Uterus (tissue), 4 donors: ENCODE measurements around the gene PRKCE. TPM values are rescaled to one million over a fixed set of nuclear protein-coding genes. Genes with fewer than 3 reads are reported as not detected.

ENCODE experiments used
- DNase-seq, 2 donors: peaks; one replicate each; pipeline ENCODE4 v3.0.0-alpha.2; 2019 to 2020
- H3K27ac ChIP-seq, 2 donors: fragments of 200-600 bp; sonication (generic); 1 replicate in 1 of 2; 2 replicates in 1 of 2; pipeline ENCODE4 v1.5.1; 2016 to 2018
- H3K27me3 ChIP-seq, 2 donors: fragments of 200-600 bp; sonication (generic); one replicate each; pipeline ENCODE4 v1.5.1; 2018 to 2019; ENCODE audit warnings: control low read depth in 1 of 2
- H3K36me3 ChIP-seq, 2 donors: fragments of 200-600 bp; sonication (generic); one replicate each; pipeline ENCODE4 v1.5.1; 2019; ENCODE audit warnings: control low read depth in 1 of 2
- H3K4me1 ChIP-seq, 2 donors: fragments of 200-600 bp; sonication (generic); one replicate each; pipeline ENCODE4 v1.5.1; 2018 to 2019; ENCODE audit warnings: control low read depth in 1 of 2
- H3K4me3 ChIP-seq, 2 donors: fragments of 200-600 bp; sonication (generic); 1 replicate in 1 of 2; 2 replicates in 1 of 2; pipeline ENCODE4 v1.5.1; 2018 to 2019; ENCODE audit warnings: mild to moderate bottlenecking in 1 of 2
- H3K9me3 ChIP-seq, 2 donors: fragments of 200-600 bp; sonication (generic); one replicate each; pipeline ENCODE4 v1.5.1; 2019; ENCODE audit warnings: control low read depth in 1 of 2
- POLR2A ChIP-seq, 2 donors: fragments of 450-650 bp; IDR thresholded peaks; one replicate each; pipeline ENCODE4 v1.6.1; 2016; ENCODE audit warnings: antibody characterized with exemption in 2 of 2, mild to moderate bottlenecking in 1 of 2, moderate library complexity in 1 of 2
- intact Hi-C: fragments of 100-400 bp; cut with DNase I; formaldehyde crosslinking; loops from one replicate; pipeline ENCODE4 v1.15.1; 2023; ENCODE audit warnings: low total_unique reads
- total RNA-seq, 4 donors: library from RNA; depleted of rRNA in 3 of 4; stranded (reverse); fragments of >200 nt in 3 of 4; gene quantifications; one replicate each; pipeline versions ENCODE4 v1.1.0 to v1.2.4, GENCODE V29; 2014 to 2023
- TF ChIP-seq, protein P1 (sequence below), 4 experiments: fragments of 200-600 bp in 2 of 4; fragments of 450-650 bp in 2 of 4; sonication (generic) in 2 of 4; IDR thresholded peaks; one replicate each; pipeline ENCODE4 v1.5.1; 2016 to 2019; ENCODE audit warnings: antibody characterized with exemption in 4 of 4, mild to moderate bottlenecking in 2 of 4, moderate library complexity in 1 of 4
- donor health status: DM: yes; HTN: yes; CAD: no.

PRKCE gene
- total RNA-seq, 4 donors from 2014 or later: 3.8 to 47.6 (median 14.2) TPM

DNA sequence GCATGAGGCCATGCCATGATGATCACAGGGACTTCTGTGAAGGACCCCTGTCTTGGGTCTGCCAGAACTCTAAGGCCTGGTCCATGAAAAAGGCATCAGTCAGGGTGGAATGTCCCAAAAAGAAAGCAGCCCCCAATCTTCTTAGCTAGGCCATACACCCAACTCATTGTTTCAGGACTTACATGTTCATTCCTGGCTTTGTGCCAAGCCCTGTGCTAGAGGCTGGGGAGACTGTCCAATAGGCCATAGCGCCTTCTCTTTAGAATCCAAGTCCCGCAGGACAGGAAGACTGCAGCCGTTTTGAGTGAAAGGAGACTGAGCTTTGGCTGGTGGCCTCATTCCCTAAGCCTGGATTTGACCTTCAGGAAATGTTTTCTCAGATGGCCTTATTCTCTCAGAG lies 247.3 kb downstream of the PRKCE start:
- no peak overlapping the region for H3K27ac ChIP-seq
- H3K4me1 ChIP-seq: no peaks in the 10 kb centered on the region
- H3K9me3 ChIP-seq: no peaks in the 10 kb centered on the region
- no peaks in the 10 kb centered on the region for H3K36me3 ChIP-seq
- no peak for TF ChIP-seq POLR2A (IDR thresholded peaks at IDR 0.05)
- TF ChIP-seq, protein P1, sequence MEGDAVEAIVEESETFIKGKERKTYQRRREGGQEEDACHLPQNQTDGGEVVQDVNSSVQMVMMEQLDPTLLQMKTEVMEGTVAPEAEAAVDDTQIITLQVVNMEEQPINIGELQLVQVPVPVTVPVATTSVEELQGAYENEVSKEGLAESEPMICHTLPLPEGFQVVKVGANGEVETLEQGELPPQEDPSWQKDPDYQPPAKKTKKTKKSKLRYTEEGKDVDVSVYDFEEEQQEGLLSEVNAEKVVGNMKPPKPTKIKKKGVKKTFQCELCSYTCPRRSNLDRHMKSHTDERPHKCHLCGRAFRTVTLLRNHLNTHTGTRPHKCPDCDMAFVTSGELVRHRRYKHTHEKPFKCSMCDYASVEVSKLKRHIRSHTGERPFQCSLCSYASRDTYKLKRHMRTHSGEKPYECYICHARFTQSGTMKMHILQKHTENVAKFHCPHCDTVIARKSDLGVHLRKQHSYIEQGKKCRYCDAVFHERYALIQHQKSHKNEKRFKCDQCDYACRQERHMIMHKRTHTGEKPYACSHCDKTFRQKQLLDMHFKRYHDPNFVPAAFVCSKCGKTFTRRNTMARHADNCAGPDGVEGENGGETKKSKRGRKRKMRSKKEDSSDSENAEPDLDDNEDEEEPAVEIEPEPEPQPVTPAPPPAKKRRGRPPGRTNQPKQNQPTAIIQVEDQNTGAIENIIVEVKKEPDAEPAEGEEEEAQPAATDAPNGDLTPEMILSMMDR (IDR thresholded peaks at IDR 0.05): no peak
- no peaks in the 10 kb centered on the region for H3K27me3 ChIP-seq
- intact Hi-C loops: no loop called here
- H3K4me3 ChIP-seq: no peak overlapping the region
- no peak for DNase-seq

DNA sequence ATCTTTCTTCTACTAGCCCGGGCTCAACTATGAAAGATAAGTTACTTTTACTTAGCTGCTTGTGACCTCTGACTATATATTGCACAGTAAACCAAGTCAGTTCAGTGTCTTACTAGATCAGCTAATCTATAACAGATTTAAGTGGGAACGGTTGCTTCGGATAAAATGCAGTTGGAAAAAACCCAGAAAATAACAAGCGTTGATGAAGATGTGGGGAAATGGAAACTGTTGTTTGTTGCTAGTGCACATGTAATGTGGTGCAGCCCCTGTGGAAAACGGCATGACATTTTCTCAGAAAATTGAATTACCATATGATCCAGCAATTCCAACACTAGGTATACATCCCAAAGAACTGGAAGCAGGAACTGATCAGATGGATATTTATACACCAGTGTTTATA lies 248.5 kb downstream of the PRKCE start:
- H3K36me3 ChIP-seq: no peaks in the 10 kb centered on the region
- TF ChIP-seq POLR2A (IDR thresholded peaks at IDR 0.05): no peak
- TF ChIP-seq, protein P1 (IDR thresholded peaks at IDR 0.05): no peak
- H3K4me1 ChIP-seq: no peaks in the 10 kb centered on the region
- no peak overlapping the region for H3K27ac ChIP-seq
- DNase-seq: no peak
- no peaks in the 10 kb centered on the region for H3K9me3 ChIP-seq
- H3K4me3 ChIP-seq: no peak overlapping the region
- H3K27me3 ChIP-seq: no peaks in the 10 kb centered on the region
- intact Hi-C loops: no loop called here

DNA sequence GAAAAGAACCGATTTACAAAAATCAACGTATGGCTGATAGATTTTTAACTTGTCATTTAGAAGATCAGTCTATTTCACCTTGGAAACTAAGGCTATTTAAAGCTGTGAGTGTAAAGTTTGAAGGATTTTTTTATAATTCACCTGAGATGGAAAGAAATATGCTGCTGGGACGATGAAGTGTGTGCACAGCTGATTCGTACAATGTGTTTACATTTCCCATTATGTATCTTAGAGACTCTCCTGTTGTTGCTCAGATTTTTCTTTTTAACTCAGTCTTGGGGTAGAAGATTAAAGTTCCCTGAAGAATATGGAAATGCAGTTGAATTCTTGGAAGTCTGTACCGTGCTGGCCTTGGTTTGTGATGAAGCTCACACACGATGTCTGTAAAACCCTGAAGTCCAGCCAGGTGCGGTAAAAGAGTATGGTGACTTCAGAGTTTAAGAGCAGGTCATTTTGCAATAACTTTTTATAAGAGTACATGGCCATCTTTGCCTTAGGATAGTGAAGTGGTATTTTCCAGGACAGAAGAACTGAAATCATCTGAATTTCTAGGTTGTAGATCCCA lies 250.1 kb downstream of the PRKCE start:
- no peak for DNase-seq
- H3K27ac ChIP-seq: no peak overlapping the region
- no peaks in the 10 kb centered on the region for H3K9me3 ChIP-seq
- H3K4me3 ChIP-seq: no peak overlapping the region
- no peak for TF ChIP-seq POLR2A (IDR thresholded peaks at IDR 0.05)
- TF ChIP-seq, protein P1 (IDR thresholded peaks at IDR 0.05): no peak
- intact Hi-C loops: no loop called here
- no peaks in the 10 kb centered on the region for H3K27me3 ChIP-seq
- H3K36me3 ChIP-seq: no peaks in the 10 kb centered on the region
- no peaks in the 10 kb centered on the region for H3K4me1 ChIP-seq

GRCh38 chr2:45902380-45902779 lies 250.9 kb downstream of the PRKCE start:
- Histone ChIP-seq H3K4me3 (no peak overlapping the region), H3K9me3 (no peaks in the 10 kb centered on the region), H3K4me1 (no peaks in the 10 kb centered on the region), H3K27ac (no peak overlapping the region), H3K36me3 (no peaks in the 10 kb centered on the region), H3K27me3 (no peaks in the 10 kb centered on the region)
- TF ChIP-seq, protein P1 (IDR thresholded peaks at IDR 0.05): no peak
- TF ChIP-seq POLR2A (IDR thresholded peaks at IDR 0.05): no peak
- intact Hi-C loops: no loop called here
- DNase-seq: no peak

DNA sequence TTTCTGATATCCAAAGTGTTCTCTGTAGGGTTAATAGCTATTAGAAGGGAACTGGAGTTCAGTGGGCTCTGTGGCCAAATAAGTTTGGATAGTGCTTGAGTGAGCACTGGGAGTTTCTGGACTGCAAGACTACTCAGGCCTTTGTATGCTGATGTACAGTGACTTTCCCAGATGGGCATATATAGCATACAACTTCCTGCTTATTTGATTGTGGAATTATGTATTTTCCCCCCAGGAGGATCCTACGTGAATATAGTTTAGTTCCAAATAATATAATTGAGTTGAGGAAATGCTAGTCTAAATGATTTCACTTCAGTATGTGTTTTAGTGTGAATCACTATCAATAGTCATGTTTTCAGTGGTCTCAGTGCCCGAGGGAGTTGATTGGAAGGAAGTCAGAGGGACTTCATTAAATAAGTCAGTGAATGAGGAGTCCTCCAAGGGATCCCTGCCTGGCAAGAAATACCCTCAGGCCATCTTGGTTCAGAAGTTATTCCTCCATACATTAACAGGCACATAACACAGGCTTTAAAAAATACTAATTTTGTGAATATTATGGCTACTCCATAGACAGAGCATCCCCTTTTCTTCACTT lies 251.4 kb downstream of the PRKCE start:
- Histone ChIP-seq H3K27ac (no peak overlapping the region), H3K36me3 (no peaks in the 10 kb centered on the region), H3K9me3 (no peaks in the 10 kb centered on the region), H3K27me3 (no peaks in the 10 kb centered on the region), H3K4me3 (no peak overlapping the region), H3K4me1 (no peaks in the 10 kb centered on the region)
- TF ChIP-seq POLR2A (IDR thresholded peaks at IDR 0.05): no peak
- TF ChIP-seq, protein P1 (IDR thresholded peaks at IDR 0.05): no peak
- intact Hi-C loops: no loop called here
- DNase-seq: no peak
